Thoracic aorta (tissue), 2 donors: ENCODE data around the gene CRACDL. TPM values are rescaled to one million over a fixed set of nuclear protein-coding genes. Genes with fewer than 3 reads are reported as not detected.

ENCODE experiments used
- ATAC-seq: fragments of 150-250 bp; one replicate; pipeline ENCODE4 v1.8.0; 2017; ENCODE audit warnings: low read depth; ENCODE audit not compliant: insufficient number of reproducible peaks, low FRiP score
- DNase-seq: peaks from one replicate; pipeline ENCODE4 v3.0.0-alpha.2; 2020; ENCODE audit warnings: low spot score
- H3K27ac ChIP-seq, 2 donors: fragments of 200-600 bp; sonication (generic); 1 replicate in 1 of 2; 2 replicates in 1 of 2; pipeline ENCODE4 v1.5.1; 2016; ENCODE audit warnings: mild to moderate bottlenecking in 2 of 2, moderate library complexity in 2 of 2
- H3K27me3 ChIP-seq: fragments of 200-600 bp; sonication (generic); replicated peaks from 2 replicates; pipeline ENCODE4 v1.6.0; 2016; ENCODE audit warnings: mild to moderate bottlenecking; ENCODE audit not compliant: insufficient read depth
- H3K36me3 ChIP-seq: fragments of 200-600 bp; sonication (generic); one replicate; pipeline ENCODE4 v1.5.1; 2016
- H3K4me1 ChIP-seq, 2 donors: fragments of 200-600 bp; sonication (generic); 1 replicate in 1 of 2; 2 replicates in 1 of 2; pipeline versions ENCODE4 v1.5.1 to v1.6.0; 2016; ENCODE audit warnings: low read depth in 2 of 2, mild to moderate bottlenecking in 1 of 2; ENCODE audit not compliant: control insufficient read depth in 1 of 2
- H3K4me3 ChIP-seq: fragments of 200-600 bp; sonication (generic); 2 replicates; pipeline ENCODE4 v1.5.1; 2016; ENCODE audit warnings: mild to moderate bottlenecking
- H3K9me3 ChIP-seq: fragments of 200-600 bp; sonication (generic); 2 replicates; pipeline ENCODE4 v1.5.1; 2016
- total RNA-seq, 2 donors: library from RNA; depleted of rRNA; stranded (reverse); fragments of >200 nt; gene quantifications; one replicate each; pipeline versions ENCODE4 v1.1.0 to v1.2.3, GENCODE V29; 2016
- TF ChIP-seq, protein P1 (sequence below): fragments of 200-600 bp; sonication (generic); IDR thresholded peaks from one replicate; pipeline ENCODE4 v1.5.1; 2019; ENCODE audit warnings: antibody characterized with exemption

CRACDL gene, protein sequence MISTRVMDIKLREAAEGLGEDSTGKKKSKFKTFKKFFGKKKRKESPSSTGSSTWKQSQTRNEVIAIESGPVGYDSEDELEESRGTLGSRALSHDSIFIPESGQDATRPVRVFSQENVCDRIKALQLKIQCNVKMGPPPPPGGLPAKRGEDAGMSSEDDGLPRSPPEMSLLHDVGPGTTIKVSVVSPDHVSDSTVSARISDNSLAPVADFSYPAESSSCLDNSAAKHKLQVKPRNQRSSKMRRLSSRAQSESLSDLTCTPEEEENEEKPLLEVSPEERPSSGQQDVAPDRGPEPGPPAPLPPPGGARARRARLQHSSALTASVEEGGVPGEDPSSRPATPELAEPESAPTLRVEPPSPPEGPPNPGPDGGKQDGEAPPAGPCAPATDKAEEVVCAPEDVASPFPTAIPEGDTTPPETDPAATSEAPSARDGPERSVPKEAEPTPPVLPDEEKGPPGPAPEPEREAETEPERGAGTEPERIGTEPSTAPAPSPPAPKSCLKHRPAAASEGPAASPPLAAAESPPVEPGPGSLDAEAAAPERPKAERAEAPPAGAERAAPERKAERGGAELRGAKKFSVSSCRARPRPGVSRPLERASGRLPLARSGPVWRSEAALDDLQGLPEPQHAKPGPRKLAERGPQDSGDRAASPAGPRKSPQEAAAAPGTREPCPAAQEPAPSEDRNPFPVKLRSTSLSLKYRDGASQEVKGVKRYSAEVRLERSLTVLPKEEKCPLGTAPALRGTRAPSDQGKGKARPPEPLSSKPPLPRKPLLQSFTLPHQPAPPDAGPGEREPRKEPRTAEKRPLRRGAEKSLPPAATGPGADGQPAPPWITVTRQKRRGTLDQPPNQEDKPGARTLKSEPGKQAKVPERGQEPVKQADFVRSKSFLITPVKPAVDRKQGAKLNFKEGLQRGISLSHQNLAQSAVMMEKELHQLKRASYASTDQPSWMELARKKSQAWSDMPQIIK
- 1 to 10 TPM; 1.9 to 5.9 TPM for total RNA-seq

- no peak for DNase-seq
- H3K27me3 ChIP-seq, result no peaks in the 10 kb centered on the region
- H3K4me3 ChIP-seq, result peak within 1 kb of the TSS; percentile 74
- ATAC-seq, result no peak
- no peak within 1 kb of the TSS for H3K27ac ChIP-seq
- no peaks in the 10 kb centered on the region for H3K9me3 ChIP-seq
- peaks cover 13 to 15% of the 10 kb centered on the region in 2 donors for H3K4me1 ChIP-seq
- TF ChIP-seq, protein P1, sequence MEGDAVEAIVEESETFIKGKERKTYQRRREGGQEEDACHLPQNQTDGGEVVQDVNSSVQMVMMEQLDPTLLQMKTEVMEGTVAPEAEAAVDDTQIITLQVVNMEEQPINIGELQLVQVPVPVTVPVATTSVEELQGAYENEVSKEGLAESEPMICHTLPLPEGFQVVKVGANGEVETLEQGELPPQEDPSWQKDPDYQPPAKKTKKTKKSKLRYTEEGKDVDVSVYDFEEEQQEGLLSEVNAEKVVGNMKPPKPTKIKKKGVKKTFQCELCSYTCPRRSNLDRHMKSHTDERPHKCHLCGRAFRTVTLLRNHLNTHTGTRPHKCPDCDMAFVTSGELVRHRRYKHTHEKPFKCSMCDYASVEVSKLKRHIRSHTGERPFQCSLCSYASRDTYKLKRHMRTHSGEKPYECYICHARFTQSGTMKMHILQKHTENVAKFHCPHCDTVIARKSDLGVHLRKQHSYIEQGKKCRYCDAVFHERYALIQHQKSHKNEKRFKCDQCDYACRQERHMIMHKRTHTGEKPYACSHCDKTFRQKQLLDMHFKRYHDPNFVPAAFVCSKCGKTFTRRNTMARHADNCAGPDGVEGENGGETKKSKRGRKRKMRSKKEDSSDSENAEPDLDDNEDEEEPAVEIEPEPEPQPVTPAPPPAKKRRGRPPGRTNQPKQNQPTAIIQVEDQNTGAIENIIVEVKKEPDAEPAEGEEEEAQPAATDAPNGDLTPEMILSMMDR, result no peak
- no peaks in the 10 kb centered on the region for H3K36me3 ChIP-seq
These were observed at the start of gene CRACDL for GRCh38 chr2:98935777-98936352. TSS of gene CRACDL (minus strand) at chr2:98936225. CDS start at chr2:98846800, 89,425 bp downstream.

DNA sequence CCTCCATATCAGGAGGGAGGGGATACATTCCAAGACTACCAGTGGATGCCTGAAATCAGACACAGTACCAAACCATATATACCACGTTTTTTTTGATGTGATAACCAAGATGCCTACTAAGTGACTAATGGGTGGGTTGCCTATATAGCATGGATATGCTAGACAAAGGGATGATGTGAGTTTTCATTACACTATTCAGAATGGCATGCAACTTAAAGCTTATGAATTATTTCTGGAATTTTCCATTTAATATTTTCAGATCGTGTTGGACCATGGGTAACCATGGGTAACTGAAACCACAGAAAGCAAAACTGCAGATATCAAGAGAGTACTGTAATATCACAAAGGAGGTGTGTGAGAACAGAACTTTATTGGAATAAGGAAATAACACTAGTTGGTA is 39.6 kb upstream of the CRACDL start:
- no peaks in the 10 kb centered on the region for H3K36me3 ChIP-seq
- ATAC-seq, result no peak
- H3K27ac ChIP-seq, result no peak overlapping the region
- no peaks in the 10 kb centered on the region for H3K27me3 ChIP-seq
- H3K4me1 ChIP-seq, result no peaks in the 10 kb centered on the region
- no peak for DNase-seq
- H3K4me3 ChIP-seq, result no peak overlapping the region
- peaks cover 15% of the 10 kb centered on the region for H3K9me3 ChIP-seq
- TF ChIP-seq, protein P1, result no peak

DNA sequence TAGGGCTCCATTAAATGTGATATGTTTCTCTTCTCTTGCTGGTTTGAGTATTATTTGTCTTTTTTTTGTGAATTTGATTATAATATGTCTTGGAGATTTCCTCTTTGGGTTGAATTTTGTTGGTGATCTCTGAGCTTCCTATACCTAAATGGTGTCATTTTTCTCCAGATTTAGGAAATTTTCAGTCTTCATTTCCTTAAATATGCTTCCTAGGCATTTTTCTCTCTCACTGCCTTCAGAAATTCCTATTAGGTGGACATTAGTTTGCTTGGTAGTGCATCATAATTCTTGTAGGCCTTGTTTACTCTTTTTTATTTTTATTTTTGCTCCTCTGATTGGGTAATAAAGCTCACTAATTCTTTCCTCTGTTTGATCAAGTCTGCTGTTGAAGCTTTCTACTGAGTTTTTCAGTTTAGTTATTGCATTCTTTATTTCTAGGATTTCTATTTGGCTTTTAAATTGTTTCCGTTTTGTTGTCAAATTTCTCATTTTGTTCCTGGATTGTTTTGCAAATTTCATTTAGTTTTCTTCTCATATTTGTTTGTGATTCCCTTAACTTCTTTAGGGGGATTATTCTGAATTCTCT is 36.6 kb upstream of the CRACDL start:
- Histone ChIP-seq H3K4me1 (no peaks in the 10 kb centered on the region), H3K36me3 (no peaks in the 10 kb centered on the region), H3K27ac (no peak overlapping the region), H3K4me3 (no peak overlapping the region), H3K27me3 (no peaks in the 10 kb centered on the region), H3K9me3 (peaks cover 24% of the 10 kb centered on the region)
- TF ChIP-seq, protein P1, result no peak
- no peak for DNase-seq
- no peak for ATAC-seq

DNA sequence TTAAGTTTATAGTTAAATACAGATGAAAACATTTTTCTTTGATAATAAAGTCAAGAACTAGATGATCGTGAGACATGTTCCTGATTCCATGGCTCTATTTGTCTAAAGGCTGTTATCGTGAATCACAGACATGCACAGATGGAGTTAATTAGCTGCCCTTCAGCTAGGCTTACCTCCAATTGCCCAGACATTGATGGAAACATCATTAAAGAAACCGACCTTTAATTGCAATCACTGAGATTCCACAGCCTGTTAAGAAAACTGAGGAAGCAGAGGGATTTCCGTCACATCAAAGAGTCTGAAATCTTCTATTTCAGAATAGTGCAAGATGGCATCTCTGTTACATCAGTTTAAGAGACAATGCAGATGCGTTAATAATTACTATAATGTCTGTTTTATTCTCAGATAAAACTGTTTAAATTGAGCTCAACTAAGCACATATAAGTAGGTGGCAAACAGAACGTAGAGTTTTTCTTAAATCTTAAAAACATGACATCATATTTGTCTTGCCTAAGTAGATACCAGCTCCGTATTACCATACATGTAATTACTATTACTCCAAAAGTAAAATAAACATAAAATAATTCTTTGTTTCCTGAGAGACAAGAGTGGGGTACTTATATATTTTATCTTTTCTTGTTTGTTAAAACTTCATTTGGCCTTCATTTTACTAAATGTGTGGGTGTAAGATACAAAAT is 23.9 kb upstream of the CRACDL start:
- no peaks in the 10 kb centered on the region for H3K4me1 ChIP-seq
- no peaks in the 10 kb centered on the region for H3K27me3 ChIP-seq
- TF ChIP-seq, protein P1, result no peak
- DNase-seq (no peak), ATAC-seq (no peak)
- no peaks in the 10 kb centered on the region for H3K36me3 ChIP-seq
- no peaks in the 10 kb centered on the region for H3K9me3 ChIP-seq
- no peak overlapping the region for H3K4me3 ChIP-seq
- H3K27ac ChIP-seq, result no peak overlapping the region
